Smooth muscle cell (in vitro differentiated cells): ENCODE results near the gene POLR3G. TPM values are rescaled to one million over a fixed set of nuclear protein-coding genes. Genes with fewer than 3 reads are reported as not detected.

ENCODE experiments used
- DNase-seq: peaks from one replicate; lab custom pipeline; 2025; ENCODE audit not compliant: unreplicated experiment; lab: John Stamatoyannopoulos, UW
- H2AFZ ChIP-seq: fragments of 200-600 bp; sonication (generic); 2 replicates; pipeline ENCODE4 v1.6.0; 2016; ENCODE audit warnings: antibody characterized with exemption, low read depth, mild to moderate bottlenecking
- H3F3A ChIP-seq: fragments of 200-600 bp; sonication (generic); 2 replicates; pipeline ENCODE4 v1.6.0; 2017; ENCODE audit warnings: antibody characterized with exemption, low read depth
- H3K27ac ChIP-seq: fragments of 200-600 bp; sonication (generic); 2 replicates; pipeline ENCODE4 v1.5.1; 2016; ENCODE audit warnings: low read depth, mild to moderate bottlenecking
- H3K27me3 ChIP-seq: fragments of 200-600 bp; sonication (generic); 2 replicates; pipeline ENCODE4 v1.6.1; 2016; ENCODE audit warnings: low read depth, mild to moderate bottlenecking
- H3K36me3 ChIP-seq: fragments of 200-600 bp; sonication (generic); 2 replicates; pipeline ENCODE4 v1.5.1; 2016; ENCODE audit warnings: low read depth
- H3K4me1 ChIP-seq: fragments of 200-600 bp; sonication (generic); 2 replicates; pipeline ENCODE4 v1.5.1; 2016; ENCODE audit warnings: low read depth
- H3K4me2 ChIP-seq: fragments of 200-600 bp; sonication (generic); 2 replicates; pipeline ENCODE4 v1.6.0; 2016; ENCODE audit warnings: mild to moderate bottlenecking
- H3K4me3 ChIP-seq: fragments of 200-600 bp; sonication (generic); 2 replicates; pipeline ENCODE4 v1.5.1; 2016; ENCODE audit warnings: mild to moderate bottlenecking
- H3K79me2 ChIP-seq: fragments of 200-600 bp; sonication (generic); 2 replicates; pipeline ENCODE4 v1.6.0; 2016; ENCODE audit warnings: low read depth, mild to moderate bottlenecking
- H3K9ac ChIP-seq: fragments of 200-600 bp; sonication (generic); 2 replicates; pipeline ENCODE4 v1.6.0; 2016; ENCODE audit warnings: low read depth
- H3K9me3 ChIP-seq: fragments of 200-600 bp; sonication (generic); replicated peaks from 2 replicates; pipeline ENCODE4 v1.5.1; 2016; ENCODE audit warnings: low read depth
- H4K20me1 ChIP-seq: fragments of 200-600 bp; sonication (generic); 2 replicates; pipeline ENCODE4 v1.6.0; 2016; ENCODE audit warnings: low read depth
- CTCF ChIP-seq: fragments of 200-600 bp; sonication (generic); IDR thresholded peaks from 2 replicates; pipeline ENCODE4 v1.5.1; 2017; ENCODE audit warnings: borderline replicate concordance, mild to moderate bottlenecking, antibody characterized with exemption; ENCODE audit not compliant: insufficient read depth, poor library complexity, severe bottlenecking
- WGBS: methylation state at CpG from one replicate; pipeline ENCODE4 v1.1.7; 2016; ENCODE audit warnings: low lambda C conversion rate; 5-methylcytosine and 5-hydroxymethylcytosine counted together
- polyA plus RNA-seq: library from polyadenylated mRNA; unstranded; fragments of >200 nt; fragmentation: Nextera tagmentation; extraction: Ambion mirVana; gene quantifications from 2 replicates; pipeline ENCODE4 v1.2.1, GENCODE V29; 2016
- total RNA-seq: library from RNA; depleted of rRNA; stranded (reverse); fragments of >200 nt; gene quantifications from 2 replicates; pipeline ENCODE4 v1.2.3, GENCODE V29; 2014

The POLR3G gene
- total and polyA plus RNA-seq, 2 experiments from 2014 or later: 1.6 to 2.3 TPM

- no peak overlapping the region for H3K9ac ChIP-seq
- H4K20me1 ChIP-seq: no peaks in the 10 kb centered on the region
- H3K27me3 ChIP-seq: peaks cover 76% of the 10 kb centered on the region
- peak overlapping the region; percentile 84 for H3K4me2 ChIP-seq
- no peak for TF ChIP-seq CTCF
- peak overlapping the region; percentile 23 for H2AFZ ChIP-seq
- no peaks in the 10 kb centered on the region for H3K79me2 ChIP-seq
- WGBS: 7% methylated on average over 3 of the region's 3 CpGs
- no peaks in the 10 kb centered on the region for H3K9me3 ChIP-seq
- peak overlapping the region; percentile 48 for H3K4me3 ChIP-seq
- no peaks in the 10 kb centered on the region for H3F3A ChIP-seq
- no peak overlapping the region for H3K27ac ChIP-seq
- H3K36me3 ChIP-seq: no peaks in the 10 kb centered on the region
- H3K4me1 ChIP-seq: peaks cover 32% of the 10 kb centered on the region
- no peak for DNase-seq
These were observed 83.2 kb downstream of the POLR3G start for GRCh38 chr5:90557871-90558270.

DNA sequence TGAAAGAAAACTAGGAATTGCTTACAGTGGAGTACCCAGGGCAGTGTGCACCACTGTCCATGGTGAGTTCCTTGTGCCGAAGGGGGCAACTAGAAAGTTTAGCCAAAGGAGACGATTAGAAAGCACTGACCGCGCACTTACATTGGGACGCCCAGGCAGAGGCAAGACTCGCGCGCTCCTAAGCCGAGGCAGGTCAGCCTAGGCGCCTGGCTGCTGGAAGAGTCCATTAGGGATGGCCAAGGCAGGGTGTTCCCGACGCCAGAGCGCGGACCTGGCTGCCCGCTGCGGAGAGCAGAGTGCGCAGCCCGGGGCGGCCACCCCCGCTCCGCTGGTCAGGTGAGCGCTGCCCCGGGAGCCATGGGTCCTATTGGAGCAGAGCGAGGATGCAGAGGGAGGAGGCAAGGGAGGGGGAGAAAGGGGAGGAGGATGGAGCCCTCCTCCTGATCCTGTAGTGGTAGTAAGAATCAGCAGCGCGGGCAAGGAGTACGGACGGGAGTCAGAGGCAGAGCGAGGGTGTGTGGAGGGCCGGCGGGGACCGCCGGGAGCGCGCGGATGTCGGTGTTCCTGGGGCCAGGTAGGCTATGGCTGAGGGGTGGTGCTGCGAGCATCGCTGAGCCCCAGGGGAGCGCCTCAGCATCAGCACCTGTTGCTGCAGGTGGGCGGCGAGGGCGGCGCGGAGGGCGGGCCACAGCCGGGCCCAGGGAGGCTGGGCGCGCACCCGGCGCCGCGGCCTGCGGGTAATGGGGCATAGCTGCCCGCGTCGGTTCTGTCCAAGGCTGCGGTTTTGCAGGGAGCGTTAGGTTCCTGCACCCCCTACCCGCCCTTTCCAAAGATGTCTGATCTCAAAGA is 83.9 kb downstream of the POLR3G start, which contains the start of gene ADGRV1:
Gene ADGRV1, plus strand, starts transcription at position 454 of the 849 bp plus-strand sequence. Its CDS starts 99 bp downstream, at position 553.
- H3K27ac ChIP-seq: no peak within 1 kb of the TSS
- DNase-seq: no peak
- no peak within 1 kb of the TSS for H3K9ac ChIP-seq
- H3K27me3 ChIP-seq: peaks cover 72% of the 10 kb centered on the region
- no peaks in the 10 kb centered on the region for H3K79me2 ChIP-seq
- H3F3A ChIP-seq: no peaks in the 10 kb centered on the region
- H3K9me3 ChIP-seq: no peaks in the 10 kb centered on the region
- no peak for TF ChIP-seq CTCF
- H4K20me1 ChIP-seq: no peaks in the 10 kb centered on the region
- peak within 1 kb of the TSS; percentile 84 for H3K4me2 ChIP-seq
- 1% methylated on average over 45 of the region's 60 CpGs for WGBS
- H2AFZ ChIP-seq: peak within 1 kb of the TSS; percentile 23
- peak within 1 kb of the TSS; percentile 48 for H3K4me3 ChIP-seq
- no peaks in the 10 kb centered on the region for H3K36me3 ChIP-seq
- peaks cover 38% of the 10 kb centered on the region for H3K4me1 ChIP-seq

DNA sequence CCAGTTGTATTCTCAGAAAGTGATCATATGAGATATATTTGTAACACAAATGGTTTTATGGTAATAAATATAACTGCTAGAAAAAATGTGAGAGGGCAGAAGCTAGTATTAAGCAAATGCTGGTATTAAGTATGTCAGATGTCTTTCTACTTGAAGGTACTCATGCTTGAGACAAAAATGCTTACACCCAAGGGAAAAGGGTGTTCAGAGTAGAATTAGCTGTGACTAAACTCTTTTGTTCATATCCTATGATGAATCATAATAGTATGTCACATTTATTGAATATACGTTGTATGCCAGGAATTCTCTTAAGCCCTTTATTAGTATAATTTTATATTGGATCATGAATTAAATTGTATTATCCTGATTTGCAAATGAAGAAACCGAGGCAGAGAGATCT is 86.1 kb downstream of the POLR3G start:
- no peak overlapping the region for H3K9ac ChIP-seq
- no peak overlapping the region for H3K4me2 ChIP-seq
- no peak overlapping the region for H3K4me3 ChIP-seq
- DNase-seq: no peak
- no peak overlapping the region for H2AFZ ChIP-seq
- H3K27ac ChIP-seq: no peak overlapping the region
- no peak for TF ChIP-seq CTCF
- WGBS: 80% methylated on average over 2 of the region's 2 CpGs
- no peaks in the 10 kb centered on the region for H3K9me3 ChIP-seq
- H3K36me3 ChIP-seq: no peaks in the 10 kb centered on the region
- H3K4me1 ChIP-seq: peaks cover 39% of the 10 kb centered on the region
- no peaks in the 10 kb centered on the region for H3F3A ChIP-seq
- no peaks in the 10 kb centered on the region for H4K20me1 ChIP-seq
- peaks cover 57% of the 10 kb centered on the region for H3K27me3 ChIP-seq
- H3K79me2 ChIP-seq: no peaks in the 10 kb centered on the region
